ENCODE data around the gene CREB3L2. TPM values are rescaled to one million over a fixed set of nuclear protein-coding genes. Genes with fewer than 3 reads are reported as not detected.

CREB3L2 gene
- total and polyA plus RNA-seq, 2 donors (not counting 1 experiment from before 2014, with no cell fraction given) = 13.8 to 25.1 TPM

DNA sequence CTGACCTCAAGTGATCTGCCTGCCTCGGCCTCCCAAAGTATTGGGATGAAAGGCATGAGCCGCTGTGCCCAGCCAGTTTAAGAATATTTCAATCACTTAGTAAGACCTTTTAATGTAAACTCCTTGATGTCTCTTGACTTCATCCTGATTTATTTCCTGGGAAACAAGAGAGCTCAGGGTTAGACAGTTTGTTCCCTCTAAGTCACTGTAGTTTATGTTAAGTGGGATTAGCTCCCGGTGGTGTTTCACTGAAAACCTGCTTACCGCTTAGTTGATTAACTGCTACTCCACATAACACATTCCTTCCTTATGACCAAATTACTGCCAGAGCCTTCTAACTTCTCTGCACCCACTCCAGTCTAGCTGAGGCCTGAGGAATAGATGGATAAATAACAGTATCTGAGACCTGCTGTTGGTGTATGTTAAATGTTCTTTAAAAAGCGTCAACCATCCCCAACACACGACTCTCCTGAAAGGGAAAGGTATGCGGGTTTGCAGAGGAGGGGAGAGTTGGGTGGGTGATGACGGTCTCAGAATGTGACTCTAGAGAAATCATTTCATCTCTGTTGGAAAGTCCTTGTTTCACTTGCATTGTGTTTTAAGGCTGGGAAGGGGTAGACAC is 48.7 kb downstream of the CREB3L2 start:
- Histone ChIP-seq H3K27me3 (replicated peaks in 1 of 4; ENCODE audit: control extremely low read depth in 1 of 4, control insufficient read depth in 3 of 4, insufficient read depth in 4 of 4, low read length in 3 of 4) (no peaks in the 10 kb centered on the region), H3K79me2 (ENCODE audit: control insufficient read depth, insufficient read depth, low read length) (peaks cover 38% of the 10 kb centered on the region), H3K27ac (ENCODE audit: low read length in 2 of 2) (no peak overlapping the region), H3K4me3 (ENCODE audit: control extremely low read depth in 1 of 5, extremely low read depth in 1 of 5, insufficient read depth in 1 of 5, low read depth in 2 of 5, low read length in 4 of 5) (no peak overlapping the region), H2AFZ (ENCODE audit: insufficient read depth, low read depth, low read length, poor library complexity, severe bottlenecking) (no peak overlapping the region), H3K4me1 (ENCODE audit: control insufficient read depth in 2 of 2, insufficient read depth in 2 of 2, low read length in 2 of 2) (peaks cover 0 to under 1% of the 10 kb centered on the region in 2 donors), H4K20me1 (ENCODE audit: control insufficient read depth, insufficient read depth, low read length, poor library complexity, severe bottlenecking) (peaks cover 6% of the 10 kb centered on the region), H3K4me2 (replicated peaks; ENCODE audit: low read depth, low read length, poor library complexity, severe bottlenecking) (no peak overlapping the region), H3K36me3 (replicated peaks in 1 of 2; ENCODE audit: control extremely low read depth in 1 of 2, control insufficient read depth in 1 of 2, extremely low read depth in 1 of 2, insufficient read depth in 2 of 2, low read length in 1 of 2) (no peaks in the 10 kb centered on the region), H3K9me3 (ENCODE audit: control extremely low read depth in 1 of 3, control insufficient read depth in 2 of 3, insufficient read depth in 1 of 3, low read length in 2 of 3) (no peaks in the 10 kb centered on the region), H3K9ac (ENCODE audit: low read length) (no peak overlapping the region)
- H3K27me3 Mint-ChIP-seq = no peaks in the 10 kb centered on the region
- H3K9me3 Mint-ChIP-seq (ENCODE audit: insufficient read depth) = no peaks in the 10 kb centered on the region
- intact Hi-C loops (cut with micrococcal nuclease) = no loop called here
- 80% methylated on average over 1 of the region's 8 CpGs for WGBS (ENCODE audit: insufficient coverage)
- no peak for TF ChIP-seq EZH2 (IDR thresholded peaks at IDR 0.05; ENCODE audit: borderline replicate concordance, insufficient read depth, low read depth, low read length, poor library complexity, severe bottlenecking)
- TF ChIP-seq, protein P1, sequence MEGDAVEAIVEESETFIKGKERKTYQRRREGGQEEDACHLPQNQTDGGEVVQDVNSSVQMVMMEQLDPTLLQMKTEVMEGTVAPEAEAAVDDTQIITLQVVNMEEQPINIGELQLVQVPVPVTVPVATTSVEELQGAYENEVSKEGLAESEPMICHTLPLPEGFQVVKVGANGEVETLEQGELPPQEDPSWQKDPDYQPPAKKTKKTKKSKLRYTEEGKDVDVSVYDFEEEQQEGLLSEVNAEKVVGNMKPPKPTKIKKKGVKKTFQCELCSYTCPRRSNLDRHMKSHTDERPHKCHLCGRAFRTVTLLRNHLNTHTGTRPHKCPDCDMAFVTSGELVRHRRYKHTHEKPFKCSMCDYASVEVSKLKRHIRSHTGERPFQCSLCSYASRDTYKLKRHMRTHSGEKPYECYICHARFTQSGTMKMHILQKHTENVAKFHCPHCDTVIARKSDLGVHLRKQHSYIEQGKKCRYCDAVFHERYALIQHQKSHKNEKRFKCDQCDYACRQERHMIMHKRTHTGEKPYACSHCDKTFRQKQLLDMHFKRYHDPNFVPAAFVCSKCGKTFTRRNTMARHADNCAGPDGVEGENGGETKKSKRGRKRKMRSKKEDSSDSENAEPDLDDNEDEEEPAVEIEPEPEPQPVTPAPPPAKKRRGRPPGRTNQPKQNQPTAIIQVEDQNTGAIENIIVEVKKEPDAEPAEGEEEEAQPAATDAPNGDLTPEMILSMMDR (IDR thresholded peaks at IDR 0.05) = no peak
- peaks cover 2% of the 10 kb centered on the region for H3K4me1 Mint-ChIP-seq
- CTCF ChIA-PET = no interaction called here
- H3K27ac Mint-ChIP-seq = no peak overlapping the region
- DNase-seq = no peak
- H3K4me3 Mint-ChIP-seq = no peak overlapping the region
- no peak for ATAC-seq (ENCODE audit: low read depth)
- POLR2A ChIA-PET = no interaction called here

DNA sequence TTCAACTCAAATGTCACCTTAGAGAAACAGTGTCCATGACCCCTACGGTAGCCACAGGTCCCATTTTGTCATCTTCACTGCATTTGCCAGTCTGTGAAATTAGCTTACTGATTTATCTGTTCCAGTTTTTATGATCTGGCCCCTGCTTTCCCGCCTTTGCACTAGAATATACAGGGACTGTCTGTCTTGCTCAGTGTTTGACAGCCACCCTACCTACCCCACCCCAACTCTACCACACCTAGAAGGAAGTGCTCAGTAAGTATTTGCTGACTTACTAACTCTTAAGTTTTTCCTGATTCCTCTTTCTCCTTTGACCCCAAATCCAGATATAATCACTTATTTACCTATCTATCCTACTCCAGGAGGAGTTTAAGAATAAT is 49.5 kb downstream of the CREB3L2 start:
- H3K4me3 ChIP-seq (ENCODE audit: control extremely low read depth in 1 of 5, extremely low read depth in 1 of 5, insufficient read depth in 1 of 5, low read depth in 2 of 5, low read length in 4 of 5) = no peak overlapping the region
- no peaks in the 10 kb centered on the region for H3K4me1 ChIP-seq (ENCODE audit: control insufficient read depth in 2 of 2, insufficient read depth in 2 of 2, low read length in 2 of 2)
- no peak for TF ChIP-seq EZH2 (IDR thresholded peaks at IDR 0.05; ENCODE audit: borderline replicate concordance, insufficient read depth, low read depth, low read length, poor library complexity, severe bottlenecking)
- TF ChIP-seq, protein P1 (IDR thresholded peaks at IDR 0.05) = no peak
- ATAC-seq (ENCODE audit: low read depth) = no peak
- peaks cover 6% of the 10 kb centered on the region for H4K20me1 ChIP-seq (ENCODE audit: control insufficient read depth, insufficient read depth, low read length, poor library complexity, severe bottlenecking)
- intact Hi-C loops (cut with micrococcal nuclease) = no loop called here
- H3K27ac ChIP-seq (ENCODE audit: low read length in 2 of 2) = no peak overlapping the region
- no peak overlapping the region for H3K4me3 Mint-ChIP-seq
- no peak for DNase-seq
- no peaks in the 10 kb centered on the region for H3K36me3 ChIP-seq (replicated peaks in 1 of 2; ENCODE audit: control extremely low read depth in 1 of 2, control insufficient read depth in 1 of 2, extremely low read depth in 1 of 2, insufficient read depth in 2 of 2, low read length in 1 of 2)
- no peaks in the 10 kb centered on the region for H3K9me3 ChIP-seq (ENCODE audit: control extremely low read depth in 1 of 3, control insufficient read depth in 2 of 3, insufficient read depth in 1 of 3, low read length in 2 of 3)
- ChIA-PET CTCF (no interaction called here), POLR2A (interaction anchor here (0.6 kb wide), 1 partner anchor 43 kb away, joined by 5 read pairs; no protein-coding TSS in a partner anchor)
- H2AFZ ChIP-seq (ENCODE audit: insufficient read depth, low read depth, low read length, poor library complexity, severe bottlenecking) = no peak overlapping the region
- no peak overlapping the region for H3K27ac Mint-ChIP-seq
- H3K4me1 Mint-ChIP-seq = peaks cover 2% of the 10 kb centered on the region
- no peaks in the 10 kb centered on the region for H3K9me3 Mint-ChIP-seq (ENCODE audit: insufficient read depth)
- H3K27me3 Mint-ChIP-seq = no peaks in the 10 kb centered on the region
- H3K4me2 ChIP-seq (replicated peaks; ENCODE audit: low read depth, low read length, poor library complexity, severe bottlenecking) = no peak overlapping the region
- no peak overlapping the region for H3K9ac ChIP-seq (ENCODE audit: low read length)
- H3K79me2 ChIP-seq (ENCODE audit: control insufficient read depth, insufficient read depth, low read length) = peaks cover 42% of the 10 kb centered on the region
- H3K27me3 ChIP-seq (replicated peaks in 1 of 4; ENCODE audit: control extremely low read depth in 1 of 4, control insufficient read depth in 3 of 4, insufficient read depth in 4 of 4, low read length in 3 of 4) = no peaks in the 10 kb centered on the region
- 93% methylated on average over 2 of the region's 2 CpGs for WGBS (ENCODE audit: insufficient coverage)

Data from B cell (primary cell).